ENCODE measurements around the gene TMEM135.
A peak's percentile ranks its signal among the peaks of the same experiment; 100 is the strongest.
"Not testable (repeated sequence)": the region's sequence is repeated elsewhere in the genome, so short reads cannot be mapped to it uniquely, and the experiment has no call there.

Gene TMEM135

GRCh38 chr11:87148749-87149148 lies 111.0 kb downstream of the TMEM135 start:
- no peaks in the 10 kb centered on the region for H3K27me3 ChIP-seq (ENCODE audit: low read depth)
- peaks cover 4% of the 10 kb centered on the region for H3K4me1 ChIP-seq
- H3K9me3 ChIP-seq = no peaks in the 10 kb centered on the region
- in situ Hi-C loops (cut with MboI; ENCODE audit: low sequenced_read_pairs) = no loop called here
- no peak overlapping the region for H3K4me3 ChIP-seq
- no peak for DNase-seq (ENCODE audit: low spot score in 2 of 2)
- H3K36me3 ChIP-seq (replicated peaks) = no peaks in the 10 kb centered on the region

DNA sequence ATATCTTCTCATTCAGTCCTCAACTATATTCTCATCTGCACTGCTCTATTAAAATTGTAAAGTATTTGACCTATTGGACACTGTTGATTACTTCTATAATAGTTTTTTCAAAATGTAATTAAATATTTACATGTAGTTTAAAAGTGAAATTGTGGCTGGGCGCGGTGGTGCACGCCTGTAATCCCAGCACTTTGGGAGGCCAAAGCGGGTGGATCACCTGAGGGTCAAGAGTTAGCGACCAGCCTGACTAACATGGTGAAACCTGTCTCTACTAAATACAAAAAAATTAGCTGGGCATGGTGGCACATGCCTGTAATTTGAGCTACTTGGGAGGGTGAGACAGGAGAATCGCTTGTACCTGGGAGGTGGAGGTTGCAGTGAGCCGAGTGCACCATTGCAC lies 112.0 kb downstream of the TMEM135 start:
- H3K4me1 ChIP-seq; H3K4me3 ChIP-seq; H3K36me3 ChIP-seq (replicated peaks); DNase-seq (ENCODE audit: low spot score in 2 of 2); H3K27me3 ChIP-seq (ENCODE audit: low read depth); in situ Hi-C loops (cut with MboI; ENCODE audit: low sequenced_read_pairs); H3K9me3 ChIP-seq: not testable (repeated sequence)

- no peaks in the 10 kb centered on the region for H3K27me3 ChIP-seq (ENCODE audit: low read depth)
- no peak for DNase-seq (ENCODE audit: low spot score in 2 of 2)
- no peaks in the 10 kb centered on the region for H3K9me3 ChIP-seq
- in situ Hi-C loops (cut with MboI; ENCODE audit: low sequenced_read_pairs) = no loop called here
- H3K4me1 ChIP-seq = peaks cover 6% of the 10 kb centered on the region
- H3K4me3 ChIP-seq = no peak overlapping the region
- no peaks in the 10 kb centered on the region for H3K36me3 ChIP-seq (replicated peaks)
Observed at GRCh38 chr11:87150936-87151335, 113.2 kb downstream of the TMEM135 start.

GRCh38 chr11:87154246-87154645 lies 116.5 kb downstream of the TMEM135 start:
- Histone ChIP-seq H3K4me1 (peaks cover 6% of the 10 kb centered on the region), H3K4me3 (no peak overlapping the region), H3K36me3 (replicated peaks) (no peaks in the 10 kb centered on the region), H3K9me3 (no peaks in the 10 kb centered on the region), H3K27me3 (ENCODE audit: low read depth) (no peaks in the 10 kb centered on the region)
- in situ Hi-C loops (cut with MboI; ENCODE audit: low sequenced_read_pairs) = no loop called here
- DNase-seq (ENCODE audit: low spot score in 2 of 2) = no peak

GRCh38 chr11:87156970-87157369 lies 119.2 kb downstream of the TMEM135 start:
- in situ Hi-C loops (cut with MboI; ENCODE audit: low sequenced_read_pairs) = no loop called here
- H3K27me3 ChIP-seq (ENCODE audit: low read depth) = no peaks in the 10 kb centered on the region
- H3K36me3 ChIP-seq (replicated peaks) = no peaks in the 10 kb centered on the region
- H3K4me3 ChIP-seq = no peak overlapping the region
- no peak for DNase-seq (ENCODE audit: low spot score in 2 of 2)
- H3K9me3 ChIP-seq = no peaks in the 10 kb centered on the region
- peaks cover 6% of the 10 kb centered on the region for H3K4me1 ChIP-seq

- H3K4me3 ChIP-seq; DNase-seq (ENCODE audit: low spot score in 2 of 2); in situ Hi-C loops (cut with MboI; ENCODE audit: low sequenced_read_pairs); H3K9me3 ChIP-seq; H3K27me3 ChIP-seq (ENCODE audit: low read depth); H3K36me3 ChIP-seq (replicated peaks); H3K4me1 ChIP-seq: not testable (repeated sequence)
Observed at GRCh38 chr11:87169076-87169475, 131.3 kb downstream of the TMEM135 start.

- no peaks in the 10 kb centered on the region for H3K27me3 ChIP-seq (ENCODE audit: low read depth)
- H3K4me1 ChIP-seq = peaks cover 8% of the 10 kb centered on the region; the same call in 1 of the 2 replicates
- DNase-seq (ENCODE audit: low spot score in 2 of 2) = peak in 1 of 2 experiments; percentile 16
- no peak overlapping the region for H3K4me3 ChIP-seq
- H3K9me3 ChIP-seq = no peaks in the 10 kb centered on the region
- no peaks in the 10 kb centered on the region for H3K36me3 ChIP-seq (replicated peaks)
- in situ Hi-C loops (cut with MboI; ENCODE audit: low sequenced_read_pairs) = no loop called here
Observed at GRCh38 chr11:87173185-87174039, 135.7 kb downstream of the TMEM135 start.

DNA sequence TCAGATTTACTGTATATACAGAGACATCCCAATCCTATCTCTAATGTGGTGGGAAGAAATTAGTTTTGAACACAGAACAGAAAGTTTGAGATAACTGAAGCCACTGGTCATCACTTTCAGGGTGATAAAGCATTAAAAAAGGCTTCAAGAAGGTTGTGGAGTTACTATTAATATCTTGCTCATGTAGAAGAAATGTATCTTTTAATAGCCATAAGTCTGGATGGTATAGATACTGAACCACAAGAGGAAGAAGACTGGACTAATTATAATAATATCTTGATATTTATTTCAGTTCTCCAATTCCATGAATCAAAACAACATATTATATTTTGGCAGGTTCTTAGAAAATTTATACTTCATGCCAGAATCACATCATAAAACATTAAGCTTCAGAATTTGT lies 137.1 kb downstream of the TMEM135 start:
- in situ Hi-C loops (cut with MboI; ENCODE audit: low sequenced_read_pairs) = no loop called here
- Histone ChIP-seq H3K4me3 (no peak overlapping the region), H3K36me3 (replicated peaks) (no peaks in the 10 kb centered on the region), H3K9me3 (no peaks in the 10 kb centered on the region), H3K4me1 (peaks cover 8% of the 10 kb centered on the region; the same call in 1 of the 2 replicates), H3K27me3 (ENCODE audit: low read depth) (no peaks in the 10 kb centered on the region)
- DNase-seq (ENCODE audit: low spot score in 2 of 2) = no peak

DNA sequence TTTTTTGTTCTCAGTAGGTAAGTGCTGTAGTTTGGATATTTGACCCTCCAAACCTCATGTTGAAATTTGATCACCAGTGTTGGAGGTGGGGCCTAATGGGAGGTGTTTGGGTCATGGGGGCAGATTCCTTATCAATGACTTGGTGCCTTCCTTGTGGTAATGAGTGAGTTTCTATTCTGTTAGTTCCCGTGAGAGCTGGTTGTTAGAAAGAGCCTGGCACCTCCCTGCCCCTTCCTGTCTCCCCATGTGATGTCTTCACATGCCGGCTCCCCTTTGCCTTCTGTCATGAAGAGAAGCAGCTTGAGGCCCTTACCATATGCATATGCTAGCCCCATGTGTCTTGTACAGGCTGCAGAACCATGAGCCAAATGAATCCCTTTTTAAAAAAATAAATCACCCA lies 138.3 kb downstream of the TMEM135 start:
- no peak for DNase-seq (ENCODE audit: low spot score in 2 of 2)
- H3K4me1 ChIP-seq = peaks cover 8% of the 10 kb centered on the region; the same call in 1 of the 2 replicates
- H3K4me3 ChIP-seq = no peak overlapping the region
- H3K36me3 ChIP-seq (replicated peaks) = no peaks in the 10 kb centered on the region
- no peaks in the 10 kb centered on the region for H3K27me3 ChIP-seq (ENCODE audit: low read depth)
- H3K9me3 ChIP-seq = no peaks in the 10 kb centered on the region
- in situ Hi-C loops (cut with MboI; ENCODE audit: low sequenced_read_pairs) = no loop called here

GRCh38 chr11:87179621-87180020 lies 141.9 kb downstream of the TMEM135 start:
- Histone ChIP-seq H3K36me3 (replicated peaks) (no peaks in the 10 kb centered on the region), H3K4me1 (no peaks in the 10 kb centered on the region), H3K27me3 (ENCODE audit: low read depth) (no peaks in the 10 kb centered on the region), H3K4me3 (no peak overlapping the region), H3K9me3 (no peaks in the 10 kb centered on the region)
- in situ Hi-C loops (cut with MboI; ENCODE audit: low sequenced_read_pairs) = no loop called here
- DNase-seq (ENCODE audit: low spot score in 2 of 2) = no peak

DNA sequence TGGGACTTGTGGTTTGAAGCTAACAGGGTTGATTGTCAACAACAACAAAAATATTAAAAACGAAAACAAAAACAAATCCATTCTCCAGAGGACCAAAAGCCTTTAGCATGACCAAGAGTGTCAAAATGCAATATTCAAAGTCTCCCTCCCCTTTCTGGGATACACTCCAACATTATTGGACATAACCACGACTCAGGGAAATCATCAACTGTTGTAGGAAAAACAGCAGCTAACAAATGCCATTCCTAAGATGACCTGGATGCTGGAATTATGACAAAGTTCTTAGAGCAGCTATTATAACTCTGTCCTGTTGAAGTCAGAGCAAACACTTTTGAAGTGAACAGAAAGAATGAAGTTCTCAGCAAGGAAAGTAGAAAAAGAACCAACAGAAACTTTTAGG lies 143.0 kb downstream of the TMEM135 start:
- H3K9me3 ChIP-seq = no peaks in the 10 kb centered on the region
- in situ Hi-C loops (cut with MboI; ENCODE audit: low sequenced_read_pairs) = no loop called here
- no peak for DNase-seq (ENCODE audit: low spot score in 2 of 2)
- no peak overlapping the region for H3K4me3 ChIP-seq
- no peaks in the 10 kb centered on the region for H3K36me3 ChIP-seq (replicated peaks)
- H3K27me3 ChIP-seq (ENCODE audit: low read depth) = no peaks in the 10 kb centered on the region
- H3K4me1 ChIP-seq = no peaks in the 10 kb centered on the region

GRCh38 chr11:87181143-87181542 lies 143.4 kb downstream of the TMEM135 start:
- no peaks in the 10 kb centered on the region for H3K4me1 ChIP-seq
- no peaks in the 10 kb centered on the region for H3K27me3 ChIP-seq (ENCODE audit: low read depth)
- DNase-seq (ENCODE audit: low spot score in 2 of 2) = no peak
- no peaks in the 10 kb centered on the region for H3K9me3 ChIP-seq
- in situ Hi-C loops (cut with MboI; ENCODE audit: low sequenced_read_pairs) = no loop called here
- H3K4me3 ChIP-seq = no peak overlapping the region
- H3K36me3 ChIP-seq (replicated peaks) = no peaks in the 10 kb centered on the region

DNA sequence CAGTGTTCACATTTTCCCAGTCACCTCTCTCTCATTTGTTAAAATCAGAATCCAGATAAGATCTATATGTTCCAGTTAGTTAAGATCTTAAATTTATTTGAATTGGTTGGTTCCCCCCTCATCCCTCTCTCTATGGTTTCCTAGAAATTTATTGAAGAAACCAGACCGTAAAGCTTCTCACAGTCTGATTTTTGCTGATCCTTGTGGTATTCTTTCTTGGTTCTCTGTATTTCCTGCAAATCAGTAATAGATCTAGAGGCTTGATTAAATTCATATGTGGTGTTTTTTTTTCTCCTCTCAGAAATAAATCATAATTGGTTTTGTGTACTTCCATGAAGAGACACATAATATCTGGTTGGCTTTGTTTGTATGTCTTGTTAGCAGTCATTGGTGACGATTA lies 147.5 kb downstream of the TMEM135 start:
- Histone ChIP-seq H3K9me3 (no peaks in the 10 kb centered on the region), H3K36me3 (replicated peaks) (no peaks in the 10 kb centered on the region), H3K27me3 (ENCODE audit: low read depth) (no peaks in the 10 kb centered on the region), H3K4me1 (no peaks in the 10 kb centered on the region), H3K4me3 (no peak overlapping the region)
- in situ Hi-C loops (cut with MboI; ENCODE audit: low sequenced_read_pairs) = no loop called here
- no peak for DNase-seq (ENCODE audit: low spot score in 2 of 2)

GRCh38 chr11:87187076-87187475 lies 149.3 kb downstream of the TMEM135 start:
- H3K27me3 ChIP-seq (ENCODE audit: low read depth) = no peaks in the 10 kb centered on the region
- H3K4me1 ChIP-seq = no peaks in the 10 kb centered on the region
- no peak for DNase-seq (ENCODE audit: low spot score in 2 of 2)
- in situ Hi-C loops (cut with MboI; ENCODE audit: low sequenced_read_pairs) = no loop called here
- no peak overlapping the region for H3K4me3 ChIP-seq
- H3K9me3 ChIP-seq = no peaks in the 10 kb centered on the region
- H3K36me3 ChIP-seq (replicated peaks) = no peaks in the 10 kb centered on the region

DNA sequence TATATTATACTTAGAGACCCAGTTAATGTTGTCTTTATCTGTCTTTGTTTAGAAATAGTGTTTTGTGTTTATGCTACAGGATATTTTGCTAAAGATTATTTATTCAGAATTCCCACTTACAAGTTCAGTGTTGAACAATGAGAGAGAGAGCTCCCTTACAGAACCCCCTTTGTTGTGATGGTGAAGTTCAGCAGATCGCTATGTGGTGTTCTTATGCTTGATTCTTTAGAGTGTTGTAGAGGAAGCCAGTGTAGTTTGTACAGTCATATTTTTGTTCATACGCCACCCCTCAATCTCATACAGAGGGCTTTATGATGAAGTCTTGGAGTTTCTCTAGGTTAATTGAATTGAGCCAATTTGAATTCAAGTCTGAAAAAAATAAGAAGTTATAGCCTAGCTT lies 150.2 kb downstream of the TMEM135 start:
- H3K4me1 ChIP-seq = no peaks in the 10 kb centered on the region
- in situ Hi-C loops (cut with MboI; ENCODE audit: low sequenced_read_pairs) = no loop called here
- no peaks in the 10 kb centered on the region for H3K27me3 ChIP-seq (ENCODE audit: low read depth)
- H3K4me3 ChIP-seq = no peak overlapping the region
- DNase-seq (ENCODE audit: low spot score in 2 of 2) = no peak
- H3K36me3 ChIP-seq (replicated peaks) = no peaks in the 10 kb centered on the region
- H3K9me3 ChIP-seq = no peaks in the 10 kb centered on the region

Data from HAP-1 (cell line).